ENCODE results near the gene INPP5D.

DNA sequence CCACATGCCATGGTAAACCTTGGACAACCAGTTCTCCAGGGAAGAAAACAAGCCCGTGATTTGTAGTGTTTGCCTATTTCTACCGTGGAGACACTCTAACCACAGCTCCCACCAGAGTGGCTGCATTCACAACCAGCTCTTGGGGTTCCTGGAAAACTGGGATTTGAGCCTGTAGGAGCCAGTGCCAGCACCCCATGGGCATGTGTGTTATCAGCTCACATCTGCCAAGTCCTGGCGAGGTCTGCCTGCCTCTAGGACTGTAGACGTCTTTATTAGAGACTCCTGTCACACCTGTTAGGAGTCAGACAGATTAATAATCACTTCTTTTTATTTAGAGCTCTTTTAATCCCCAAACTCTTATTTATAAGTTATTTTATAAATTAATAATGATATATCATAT is 41.0 kb downstream of the INPP5D start:
- TF ChIP-seq EZH2 (IDR thresholded peaks at IDR 0.05; ENCODE audit: low read length, missing control alignments) = no peak
- TF ChIP-seq, protein P1, sequence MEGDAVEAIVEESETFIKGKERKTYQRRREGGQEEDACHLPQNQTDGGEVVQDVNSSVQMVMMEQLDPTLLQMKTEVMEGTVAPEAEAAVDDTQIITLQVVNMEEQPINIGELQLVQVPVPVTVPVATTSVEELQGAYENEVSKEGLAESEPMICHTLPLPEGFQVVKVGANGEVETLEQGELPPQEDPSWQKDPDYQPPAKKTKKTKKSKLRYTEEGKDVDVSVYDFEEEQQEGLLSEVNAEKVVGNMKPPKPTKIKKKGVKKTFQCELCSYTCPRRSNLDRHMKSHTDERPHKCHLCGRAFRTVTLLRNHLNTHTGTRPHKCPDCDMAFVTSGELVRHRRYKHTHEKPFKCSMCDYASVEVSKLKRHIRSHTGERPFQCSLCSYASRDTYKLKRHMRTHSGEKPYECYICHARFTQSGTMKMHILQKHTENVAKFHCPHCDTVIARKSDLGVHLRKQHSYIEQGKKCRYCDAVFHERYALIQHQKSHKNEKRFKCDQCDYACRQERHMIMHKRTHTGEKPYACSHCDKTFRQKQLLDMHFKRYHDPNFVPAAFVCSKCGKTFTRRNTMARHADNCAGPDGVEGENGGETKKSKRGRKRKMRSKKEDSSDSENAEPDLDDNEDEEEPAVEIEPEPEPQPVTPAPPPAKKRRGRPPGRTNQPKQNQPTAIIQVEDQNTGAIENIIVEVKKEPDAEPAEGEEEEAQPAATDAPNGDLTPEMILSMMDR (conservative IDR thresholded peaks at IDR 0.05 in 1 of 2, IDR thresholded peaks at IDR 0.05 in 1 of 2; ENCODE audit: low read depth in 1 of 2, low read length in 2 of 2) = no peak

Measured in fibroblast of lung (primary cell).